Sigmoid colon (tissue), 4 donors: ENCODE results near the gene BBX.

ENCODE experiments used
- EP300 ChIP-seq, 4 donors: sonication (generic); formaldehyde crosslinking; IDR thresholded peaks; one replicate each; pipeline ENCODE4 v1.6.1; 2017; ENCODE audit warnings: antibody characterized with exemption in 4 of 4
- TF ChIP-seq, protein P1 (sequence below), 4 experiments: fragments of 450-650 bp in 3 of 4; fragments of 200-600 bp in 1 of 4; IDR thresholded peaks; one replicate each; pipeline ENCODE4 v1.5.1; 2016 to 2019; ENCODE audit warnings: antibody characterized with exemption in 4 of 4, mild to moderate bottlenecking in 3 of 4, moderate library complexity in 2 of 4

- no peak for TF ChIP-seq EP300 (IDR thresholded peaks at IDR 0.05)
- TF ChIP-seq, protein P1, sequence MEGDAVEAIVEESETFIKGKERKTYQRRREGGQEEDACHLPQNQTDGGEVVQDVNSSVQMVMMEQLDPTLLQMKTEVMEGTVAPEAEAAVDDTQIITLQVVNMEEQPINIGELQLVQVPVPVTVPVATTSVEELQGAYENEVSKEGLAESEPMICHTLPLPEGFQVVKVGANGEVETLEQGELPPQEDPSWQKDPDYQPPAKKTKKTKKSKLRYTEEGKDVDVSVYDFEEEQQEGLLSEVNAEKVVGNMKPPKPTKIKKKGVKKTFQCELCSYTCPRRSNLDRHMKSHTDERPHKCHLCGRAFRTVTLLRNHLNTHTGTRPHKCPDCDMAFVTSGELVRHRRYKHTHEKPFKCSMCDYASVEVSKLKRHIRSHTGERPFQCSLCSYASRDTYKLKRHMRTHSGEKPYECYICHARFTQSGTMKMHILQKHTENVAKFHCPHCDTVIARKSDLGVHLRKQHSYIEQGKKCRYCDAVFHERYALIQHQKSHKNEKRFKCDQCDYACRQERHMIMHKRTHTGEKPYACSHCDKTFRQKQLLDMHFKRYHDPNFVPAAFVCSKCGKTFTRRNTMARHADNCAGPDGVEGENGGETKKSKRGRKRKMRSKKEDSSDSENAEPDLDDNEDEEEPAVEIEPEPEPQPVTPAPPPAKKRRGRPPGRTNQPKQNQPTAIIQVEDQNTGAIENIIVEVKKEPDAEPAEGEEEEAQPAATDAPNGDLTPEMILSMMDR (IDR thresholded peaks at IDR 0.05): no peak
These were observed 188.1 kb downstream of the BBX start for GRCh38 chr3:107710851-107711250.
